Parathyroid adenoma (tissue), 2 donors: ENCODE measurements around the gene NBEAL2.

Experiments used
- H2AFZ ChIP-seq: fragments of 300-600 bp; sonication (generic); one replicate; pipeline ENCODE4 v1.7.0; 2017; ENCODE audit warnings: antibody characterized with exemption, mild to moderate bottlenecking
- H3K27ac ChIP-seq: fragments of 300-600 bp; sonication (generic); one replicate; pipeline ENCODE4 v1.7.0; 2017
- H3K27me3 ChIP-seq: fragments of 300-600 bp; sonication (generic); one replicate; pipeline ENCODE4 v1.7.0; 2017; ENCODE audit warnings: low read length; ENCODE audit not compliant: control insufficient read depth, insufficient read depth
- H3K36me3 ChIP-seq: fragments of 300-600 bp; sonication (generic); one replicate; pipeline ENCODE4 v1.7.0; 2017; ENCODE audit warnings: low read length; ENCODE audit not compliant: control insufficient read depth, insufficient read depth
- H3K4me1 ChIP-seq: fragments of 300-600 bp; sonication (generic); one replicate; pipeline ENCODE4 v1.7.0; 2017; ENCODE audit warnings: control low read depth
- H3K4me2 ChIP-seq: fragments of 300-600 bp; sonication (generic); one replicate; pipeline ENCODE4 v1.7.0; 2017; ENCODE audit warnings: low read length
- H3K4me3 ChIP-seq: fragments of 300-600 bp; sonication (generic); one replicate; pipeline ENCODE4 v1.7.0; 2017; ENCODE audit warnings: low read depth, low read length
- H3K79me2 ChIP-seq: fragments of 300-600 bp; sonication (generic); one replicate; pipeline ENCODE4 v1.7.0; 2017; ENCODE audit warnings: control low read depth
- H3K9ac ChIP-seq: fragments of 300-600 bp; sonication (generic); one replicate; pipeline ENCODE4 v1.7.0; 2017; ENCODE audit warnings: mild to moderate bottlenecking
- H3K9me3 ChIP-seq: fragments of 300-600 bp; sonication (generic); one replicate; pipeline ENCODE4 v1.7.0; 2017; ENCODE audit warnings: low read length; ENCODE audit not compliant: control insufficient read depth
- TF ChIP-seq, protein P1 (sequence below): fragments of 300-600 bp; sonication (generic); IDR thresholded peaks from one replicate; pipeline ENCODE4 v1.7.0; 2017; ENCODE audit warnings: antibody characterized with exemption, mild to moderate bottlenecking
- donor health status: primary hyperparathyroidism.

Gene NBEAL2

GRCh38 chr3:46944191-46944590 lies 35.3 kb upstream of the NBEAL2 start:
- H3K79me2 ChIP-seq: peaks cover 42% of the 10 kb centered on the region
- H2AFZ ChIP-seq: no peak overlapping the region
- no peaks in the 10 kb centered on the region for H3K27me3 ChIP-seq
- no peak overlapping the region for H3K9ac ChIP-seq
- TF ChIP-seq, protein P1, sequence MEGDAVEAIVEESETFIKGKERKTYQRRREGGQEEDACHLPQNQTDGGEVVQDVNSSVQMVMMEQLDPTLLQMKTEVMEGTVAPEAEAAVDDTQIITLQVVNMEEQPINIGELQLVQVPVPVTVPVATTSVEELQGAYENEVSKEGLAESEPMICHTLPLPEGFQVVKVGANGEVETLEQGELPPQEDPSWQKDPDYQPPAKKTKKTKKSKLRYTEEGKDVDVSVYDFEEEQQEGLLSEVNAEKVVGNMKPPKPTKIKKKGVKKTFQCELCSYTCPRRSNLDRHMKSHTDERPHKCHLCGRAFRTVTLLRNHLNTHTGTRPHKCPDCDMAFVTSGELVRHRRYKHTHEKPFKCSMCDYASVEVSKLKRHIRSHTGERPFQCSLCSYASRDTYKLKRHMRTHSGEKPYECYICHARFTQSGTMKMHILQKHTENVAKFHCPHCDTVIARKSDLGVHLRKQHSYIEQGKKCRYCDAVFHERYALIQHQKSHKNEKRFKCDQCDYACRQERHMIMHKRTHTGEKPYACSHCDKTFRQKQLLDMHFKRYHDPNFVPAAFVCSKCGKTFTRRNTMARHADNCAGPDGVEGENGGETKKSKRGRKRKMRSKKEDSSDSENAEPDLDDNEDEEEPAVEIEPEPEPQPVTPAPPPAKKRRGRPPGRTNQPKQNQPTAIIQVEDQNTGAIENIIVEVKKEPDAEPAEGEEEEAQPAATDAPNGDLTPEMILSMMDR: no peak
- no peak overlapping the region for H3K4me3 ChIP-seq
- no peaks in the 10 kb centered on the region for H3K36me3 ChIP-seq
- no peak overlapping the region for H3K4me2 ChIP-seq
- peaks cover 79% of the 10 kb centered on the region for H3K4me1 ChIP-seq
- H3K27ac ChIP-seq: peak overlapping the region; percentile 97
- no peaks in the 10 kb centered on the region for H3K9me3 ChIP-seq

DNA sequence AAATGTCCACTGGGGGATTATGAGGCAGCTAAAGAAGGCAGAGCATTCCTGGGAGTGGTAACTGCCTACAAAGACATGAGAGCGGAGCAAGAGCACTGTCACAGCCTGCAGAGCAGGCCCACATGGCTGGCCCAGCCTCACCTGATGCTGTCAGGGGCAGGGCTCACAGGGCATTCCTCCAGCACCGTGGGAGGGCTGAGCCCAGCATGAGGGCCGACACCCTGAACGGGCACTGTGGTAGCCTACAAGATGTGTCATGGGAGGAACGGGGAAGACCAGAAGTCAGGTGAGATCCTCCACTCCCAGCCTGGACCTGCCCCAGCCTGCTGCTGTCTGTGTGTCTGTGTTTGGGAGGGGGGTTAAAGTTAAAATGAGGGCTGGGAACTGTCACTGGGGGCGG lies 33.0 kb upstream of the NBEAL2 start:
- peak overlapping the region; percentile 22 for H3K9ac ChIP-seq
- H3K4me1 ChIP-seq: peaks cover 77% of the 10 kb centered on the region

GRCh38 chr3:46946856-46947545 lies 32.5 kb upstream of the NBEAL2 start:
- H3K79me2 ChIP-seq: peaks cover 45% of the 10 kb centered on the region

More for the DNA sequence above, 33.0 kb upstream of the NBEAL2 start:
- Histone ChIP-seq H3K79me2 (peaks cover 43% of the 10 kb centered on the region), H3K4me2 (peak overlapping the region; percentile 67), H3K36me3 (no peaks in the 10 kb centered on the region), H3K27me3 (no peaks in the 10 kb centered on the region), H3K4me3 (peak overlapping the region; percentile 12), H3K9me3 (no peaks in the 10 kb centered on the region), H3K27ac (peak overlapping the region; percentile 97), H2AFZ (no peak overlapping the region)
- TF ChIP-seq, protein P1: no peak

DNA sequence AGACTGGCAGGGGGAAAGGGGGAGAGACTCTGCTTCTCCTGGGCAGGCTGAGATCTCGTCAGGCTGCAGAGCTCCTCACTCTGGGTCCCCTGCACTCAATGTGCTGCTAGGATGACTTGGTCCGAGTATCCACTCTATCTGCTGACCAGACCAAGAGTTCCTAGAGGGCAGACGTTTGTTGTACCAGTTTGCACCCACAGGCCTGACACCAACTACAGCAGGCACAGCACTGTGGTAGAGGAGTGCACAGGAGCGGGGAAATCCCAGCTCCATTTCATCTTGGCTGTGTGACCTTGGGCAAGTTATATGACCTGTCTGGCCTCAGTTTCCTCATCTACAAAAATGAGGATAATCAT lies 31.9 kb upstream of the NBEAL2 start:
- Histone ChIP-seq H3K9me3 (no peaks in the 10 kb centered on the region), H2AFZ (no peak overlapping the region), H3K4me2 (peak overlapping the region; percentile 67), H3K36me3 (no peaks in the 10 kb centered on the region), H3K4me1 (peaks cover 78% of the 10 kb centered on the region), H3K79me2 (peaks cover 45% of the 10 kb centered on the region), H3K27ac (peak overlapping the region; percentile 97), H3K9ac (peak overlapping the region; percentile 9), H3K27me3 (no peaks in the 10 kb centered on the region), H3K4me3 (peak overlapping the region; percentile 28)
- TF ChIP-seq, protein P1: no peak

More at GRCh38 chr3:46946856-46947545, 32.5 kb upstream of the NBEAL2 start:
- H3K27me3 ChIP-seq: no peaks in the 10 kb centered on the region
- H3K4me2 ChIP-seq: peak overlapping the region; percentile 67
- no peaks in the 10 kb centered on the region for H3K36me3 ChIP-seq
- H3K9ac ChIP-seq: peak overlapping the region; percentile 22
- no peaks in the 10 kb centered on the region for H3K9me3 ChIP-seq
- H3K27ac ChIP-seq: peak overlapping the region; percentile 97
- TF ChIP-seq, protein P1: no peak
- H2AFZ ChIP-seq: no peak overlapping the region
- H3K4me1 ChIP-seq: peaks cover 77% of the 10 kb centered on the region
- H3K4me3 ChIP-seq: peak overlapping the region; percentile 28
